GM19468 (cell line): ENCODE measurements around the gene TAMALIN.
"Not testable (repeated sequence)": the region's sequence is repeated elsewhere in the genome, so short reads cannot be mapped to it uniquely, and the experiment has no call there.

Experiments
- ATAC-seq: cut with Tn5 transposase; IDR thresholded peaks from one replicate; pipeline ENCODE4 v1.9.1; 2021; ENCODE audit warnings: mild to moderate bottlenecking, moderate library complexity, moderate number of reproducible peaks; ENCODE audit not compliant: unreplicated experiment; ENCODE audit errors: extremely low read depth

The TAMALIN gene

DNA sequence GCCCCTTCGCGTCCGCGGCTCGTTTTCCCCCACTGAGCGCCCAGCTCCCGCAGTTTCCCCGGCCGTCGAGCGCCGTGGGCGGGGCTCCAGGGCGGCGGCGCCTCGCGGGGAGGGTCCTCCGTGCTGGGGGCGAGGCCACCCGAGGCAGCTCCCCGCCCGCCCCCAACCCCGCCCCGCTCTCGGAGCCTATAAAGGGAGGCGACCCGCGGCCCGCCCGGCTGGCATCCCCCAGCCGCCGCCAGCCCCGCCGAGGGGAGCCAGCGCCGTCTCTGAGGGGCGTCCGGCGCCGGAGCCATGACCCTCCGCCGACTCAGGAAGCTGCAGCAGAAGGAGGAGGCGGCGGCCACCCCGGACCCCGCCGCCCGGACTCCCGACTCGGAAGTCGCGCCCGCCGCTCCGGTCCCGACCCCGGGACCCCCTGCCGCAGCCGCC lies at the start of gene TAMALIN:
Gene TAMALIN (plus strand): TSS at position 221 of the 432 bp plus-strand sequence. CDS start 74 bp downstream, at position 295.
- ATAC-seq = no peak

DNA sequence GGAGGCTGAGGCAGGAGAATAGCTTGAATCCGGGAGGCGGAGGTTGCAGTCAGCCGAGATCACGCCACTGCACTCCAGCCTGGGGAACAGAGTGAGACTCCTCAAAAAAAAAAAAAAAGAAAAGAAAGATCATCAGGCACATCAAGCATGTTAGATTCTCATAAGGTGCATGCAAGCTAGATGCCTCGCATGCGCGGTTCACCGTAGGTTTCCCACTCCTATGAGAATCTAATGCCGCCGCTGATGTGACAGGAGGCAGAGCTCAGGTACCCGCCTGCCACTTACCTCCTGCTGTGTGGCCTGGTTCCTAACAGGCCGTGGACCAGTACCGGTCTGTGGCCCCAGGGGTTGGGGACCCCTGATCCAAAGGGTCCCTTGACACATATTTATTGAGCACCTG lies 48.2 kb upstream of the TAMALIN start:
- no peak for ATAC-seq

- ATAC-seq = no peak
These were observed 47.5 kb upstream of the TAMALIN start for GRCh38 chr12:51959211-51959610.

DNA sequence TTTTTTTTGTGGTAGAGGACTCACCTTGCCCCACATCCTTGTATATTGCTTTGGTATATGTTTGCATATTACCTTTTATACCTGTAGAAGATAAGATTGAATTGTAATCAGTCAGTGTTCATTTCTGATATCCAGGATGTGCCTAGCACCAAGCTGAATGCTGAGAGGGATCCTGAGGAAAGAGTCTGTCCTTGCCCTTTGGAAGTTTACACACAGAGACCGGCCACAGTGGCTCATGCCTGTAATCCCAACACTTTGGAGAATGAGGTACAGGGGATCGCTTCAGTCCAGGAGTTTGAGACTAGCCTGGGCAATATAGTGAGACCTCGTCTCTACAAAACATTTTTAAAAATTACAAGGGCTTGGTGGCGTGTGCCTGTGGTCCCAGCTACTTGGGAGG lies 46.8 kb upstream of the TAMALIN start:
- ATAC-seq = no peak

GRCh38 chr12:51960488-51960887 lies 46.3 kb upstream of the TAMALIN start:
- no peak for ATAC-seq

- no peak for ATAC-seq
These were observed 45.9 kb upstream of the TAMALIN start for GRCh38 chr12:51960890-51961289.

DNA sequence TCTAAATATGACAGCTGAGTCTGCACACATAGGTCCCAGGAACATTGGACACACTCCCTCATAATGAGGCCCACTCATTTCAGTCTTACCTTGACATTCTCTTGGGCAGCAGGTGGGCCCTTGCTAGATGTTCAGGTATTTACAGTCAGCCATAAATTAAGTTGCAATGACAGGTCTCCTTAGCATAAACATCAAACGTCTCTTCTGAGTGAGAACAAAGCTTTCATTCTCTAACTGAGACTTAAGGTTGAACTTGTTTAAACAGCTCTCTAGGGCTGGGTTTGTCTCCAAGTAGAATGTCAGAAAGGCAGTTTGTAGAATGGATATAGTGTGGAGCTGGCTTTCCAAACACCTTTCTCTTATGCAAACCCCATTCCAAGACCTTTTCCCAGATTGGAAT lies 44.9 kb upstream of the TAMALIN start:
- no peak for ATAC-seq

DNA sequence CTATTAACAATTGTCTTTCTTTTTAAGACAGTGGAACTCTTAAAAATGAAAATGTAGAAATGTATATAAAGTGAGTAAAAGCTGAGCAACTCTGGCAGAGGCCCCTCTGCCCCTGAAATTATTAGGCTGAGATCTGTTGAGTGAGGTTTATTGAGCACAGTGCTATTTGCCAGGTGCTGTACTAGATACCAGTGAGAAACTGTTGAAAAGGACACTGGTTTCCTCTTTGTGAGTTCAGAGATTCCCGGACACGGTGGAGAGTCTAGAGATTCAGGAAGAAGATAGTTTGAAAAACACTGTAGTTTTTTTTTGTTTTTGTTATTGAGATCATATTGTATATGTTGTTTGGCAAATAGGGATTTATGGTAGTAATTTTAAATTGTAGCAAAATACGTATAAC lies 44.0 kb upstream of the TAMALIN start:
- no peak for ATAC-seq

GRCh38 chr12:51963477-51963876 lies 43.3 kb upstream of the TAMALIN start:
- ATAC-seq = no peak

DNA sequence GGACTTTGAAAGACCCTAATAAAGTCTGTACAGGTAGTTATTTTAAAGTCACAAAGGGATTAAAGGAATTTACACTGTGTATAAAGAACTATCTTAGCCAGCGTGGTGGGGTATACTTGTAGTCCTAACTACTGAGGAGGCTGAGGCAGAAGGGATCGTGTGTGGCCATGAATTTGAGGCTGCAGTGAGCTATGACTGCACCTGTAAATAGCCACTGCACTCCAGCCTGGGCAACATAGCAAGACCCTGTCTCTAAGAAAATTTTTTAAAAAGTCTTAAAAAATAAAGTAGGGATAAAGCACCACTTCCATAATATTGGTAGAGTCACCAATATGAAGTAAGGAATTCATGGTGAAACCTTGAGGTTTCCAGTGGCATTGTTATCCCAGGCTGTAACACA lies 37.1 kb upstream of the TAMALIN start:
- ATAC-seq = no peak

DNA sequence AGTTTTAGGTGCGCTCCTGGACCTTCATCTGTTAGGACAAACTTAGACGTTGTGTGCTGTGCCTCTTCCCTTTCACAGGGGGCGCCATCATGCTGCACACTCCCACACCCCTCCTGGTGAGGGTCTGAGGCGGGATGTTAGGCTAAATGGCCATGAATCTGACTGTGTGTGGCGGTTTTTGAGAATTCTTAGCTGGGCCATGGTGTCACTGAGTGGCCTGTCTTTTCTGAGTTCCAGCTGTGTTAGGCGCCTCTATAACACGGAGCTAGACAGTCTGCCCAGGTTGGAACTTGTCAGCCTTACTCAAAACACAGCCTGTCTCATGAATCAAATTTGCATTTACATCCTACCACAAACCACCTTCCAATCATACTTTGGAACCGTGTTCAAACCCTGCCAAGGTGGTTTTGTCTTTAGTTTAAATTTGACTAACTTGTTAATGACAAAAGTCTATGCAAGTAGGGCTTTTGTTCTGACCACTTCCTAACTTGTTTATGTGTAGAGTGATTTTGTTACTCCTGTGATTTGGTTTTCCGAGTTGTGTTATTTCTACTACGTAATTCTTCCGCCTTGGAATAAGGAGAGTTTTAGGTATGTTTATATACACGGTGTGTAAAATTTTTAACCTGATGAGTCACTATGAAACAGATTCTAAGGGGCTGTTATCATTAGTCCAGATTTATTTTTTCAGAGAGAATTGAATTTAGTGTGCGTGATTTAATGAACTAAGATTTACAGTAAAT lies 35.7 kb upstream of the TAMALIN start:
- ATAC-seq = peak; percentile 66

DNA sequence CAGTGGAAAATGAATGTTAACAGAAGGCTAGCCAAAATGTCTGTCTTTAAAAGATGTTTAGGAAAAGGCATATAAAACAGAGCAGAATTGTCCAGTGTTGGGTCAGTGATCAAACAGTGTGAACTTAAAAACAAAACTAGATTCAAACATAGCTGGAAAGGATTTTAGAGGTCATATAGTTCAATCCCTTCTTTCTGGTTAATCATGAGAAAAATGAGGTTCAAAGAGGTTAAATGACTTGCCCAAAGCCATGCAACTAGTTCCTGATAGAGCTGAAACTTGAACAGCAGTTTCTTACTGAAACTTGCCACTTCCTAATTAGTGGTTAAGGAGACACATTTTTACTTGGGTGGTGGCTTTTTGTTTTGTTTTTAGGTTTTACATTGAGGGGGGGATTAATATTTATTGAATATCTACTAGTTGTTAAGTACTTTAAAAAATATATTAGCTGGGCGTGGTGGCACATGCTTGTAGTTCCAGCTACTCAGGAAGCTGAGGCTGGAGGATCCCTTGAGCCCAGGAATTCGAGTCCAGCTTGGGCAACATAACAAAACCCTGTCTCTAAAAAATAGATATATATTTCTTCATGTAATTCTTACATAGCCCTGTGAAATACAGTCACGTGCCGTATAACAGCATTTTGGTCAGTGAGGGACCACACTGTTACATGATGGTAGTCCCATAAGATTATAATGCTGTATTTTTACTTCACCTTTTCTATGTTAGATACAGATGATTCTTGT lies 34.9 kb upstream of the TAMALIN start:
- ATAC-seq = no peak

- ATAC-seq = no peak
These were observed 34.3 kb upstream of the TAMALIN start for GRCh38 chr12:51972422-51972812.

- ATAC-seq = no peak
These were observed 33.9 kb upstream of the TAMALIN start for GRCh38 chr12:51972849-51973273.

DNA sequence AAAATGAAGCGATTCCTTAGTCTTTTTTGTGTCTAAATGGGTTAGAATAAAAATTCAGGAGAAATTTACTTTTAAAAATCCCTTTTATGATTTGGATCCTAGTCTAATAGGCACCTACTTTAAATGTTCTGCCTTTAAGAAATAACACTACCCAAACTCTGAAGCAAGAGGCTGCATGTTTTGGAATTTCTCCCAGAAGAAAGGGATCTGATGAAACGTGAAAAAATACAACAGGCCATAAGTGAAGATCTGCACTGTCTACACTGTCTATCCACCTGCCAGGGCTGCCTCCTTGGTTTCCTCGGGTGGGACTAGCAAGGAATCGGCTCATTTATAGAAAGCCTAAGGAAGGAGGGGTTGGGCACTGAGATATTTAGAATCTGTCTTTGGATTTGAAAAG lies 33.2 kb upstream of the TAMALIN start:
- ATAC-seq = no peak

DNA sequence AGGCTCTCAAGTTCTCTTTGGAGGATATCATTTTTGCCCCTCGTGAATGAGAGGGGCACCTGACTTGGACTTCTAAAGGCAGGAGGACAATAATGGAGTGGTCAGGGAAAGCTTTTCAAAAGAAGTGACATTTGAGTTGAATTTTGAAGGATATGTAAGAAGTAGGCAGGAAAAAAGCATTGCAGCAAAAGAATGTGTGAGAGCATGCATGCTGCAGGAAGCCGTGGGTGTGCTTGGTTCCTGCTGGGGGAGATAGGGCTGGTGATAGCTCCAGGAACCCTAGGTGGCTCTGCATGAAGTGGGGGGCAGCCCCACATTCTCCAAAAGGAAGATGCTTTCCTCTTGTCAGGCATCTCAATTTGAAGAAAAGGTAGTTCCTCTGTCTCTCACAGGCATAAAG lies 32.1 kb upstream of the TAMALIN start:
- ATAC-seq = no peak

DNA sequence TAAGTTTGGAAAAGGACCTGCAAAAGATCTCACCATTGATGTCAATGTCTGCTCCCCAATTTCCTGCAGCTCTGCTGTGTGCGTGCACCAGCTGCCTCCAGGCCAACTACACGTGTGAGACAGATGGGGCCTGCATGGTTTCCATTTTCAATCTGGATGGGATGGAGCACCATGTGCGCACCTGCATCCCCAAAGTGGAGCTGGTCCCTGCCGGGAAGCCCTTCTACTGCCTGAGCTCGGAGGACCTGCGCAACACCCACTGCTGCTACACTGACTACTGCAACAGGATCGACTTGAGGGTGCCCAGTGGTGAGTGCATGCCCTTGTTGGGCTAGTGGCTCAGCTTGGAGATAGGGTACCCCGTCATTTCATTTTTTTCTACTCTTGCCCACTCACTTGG lies 31.6 kb upstream of the TAMALIN start:
- no peak for ATAC-seq

DNA sequence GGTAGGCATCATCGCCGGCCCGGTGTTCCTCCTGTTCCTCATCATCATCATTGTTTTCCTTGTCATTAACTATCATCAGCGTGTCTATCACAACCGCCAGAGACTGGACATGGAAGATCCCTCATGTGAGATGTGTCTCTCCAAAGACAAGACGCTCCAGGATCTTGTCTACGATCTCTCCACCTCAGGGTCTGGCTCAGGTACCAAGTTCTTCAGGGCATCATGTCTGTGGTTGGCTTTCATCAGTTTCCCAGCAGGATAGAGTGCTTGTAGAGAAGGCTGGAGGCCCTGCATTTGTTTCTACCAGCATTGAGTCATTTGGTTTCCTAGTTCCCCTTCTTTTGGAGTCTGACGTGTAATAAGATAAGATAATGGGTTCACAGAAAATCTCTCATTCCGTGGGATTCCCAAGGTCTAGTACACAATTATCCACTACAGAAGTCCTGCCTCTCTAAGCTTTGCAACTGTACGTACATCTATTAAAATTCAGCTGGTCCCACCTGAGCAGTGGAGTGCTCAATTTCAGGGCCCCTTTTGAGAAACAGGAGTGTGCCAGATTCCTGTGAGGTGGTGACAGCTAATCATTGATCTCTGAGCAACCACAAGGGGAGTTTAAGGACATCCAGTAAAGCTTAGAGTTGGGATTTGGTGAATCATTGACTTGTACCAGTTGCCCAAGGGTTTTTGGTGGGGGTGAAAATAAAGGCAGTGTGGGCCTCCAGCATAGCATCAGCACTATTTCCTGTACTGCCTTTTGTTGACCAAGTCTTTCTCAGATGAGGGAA lies 30.2 kb upstream of the TAMALIN start:
- no peak for ATAC-seq

DNA sequence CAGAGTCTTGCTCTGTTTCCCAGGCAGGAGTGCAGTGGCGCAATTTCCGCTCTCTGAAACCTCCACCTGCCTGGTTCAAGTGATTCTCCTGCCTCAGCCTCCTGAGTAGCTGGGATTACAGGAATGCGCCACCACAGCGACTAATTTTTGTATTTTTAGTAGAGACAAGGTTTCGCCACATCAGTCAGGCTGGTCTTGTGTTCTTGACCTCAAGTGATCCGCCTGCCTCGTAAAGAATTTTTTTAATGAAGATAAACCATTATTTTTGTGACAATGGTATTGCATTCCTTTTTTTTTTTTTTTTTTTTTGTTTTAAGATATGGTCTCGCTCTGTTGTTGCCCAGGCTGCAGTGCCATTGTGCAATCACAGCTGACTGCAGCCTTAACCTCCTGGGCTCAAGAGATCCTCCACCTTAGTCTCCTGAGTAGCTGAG lies 29.4 kb upstream of the TAMALIN start:
- no peak for ATAC-seq

- ATAC-seq = not testable (repeated sequence)
These were observed 27.4 kb upstream of the TAMALIN start for GRCh38 chr12:51979306-51979705.
